HEK293 (cell line): ENCODE results near the gene EXT2.

Experiments used
- HOXA7 ChIP-seq: sonication (generic); formaldehyde crosslinking; IDR thresholded peaks from 2 replicates; pipeline ENCODE4 v1.8.1; 2022; ENCODE audit warnings: missing genetic modification reagents, borderline replicate concordance
- MEIS1 ChIP-seq: sonication (generic); formaldehyde crosslinking; IDR thresholded peaks from 2 replicates; pipeline ENCODE4 v1.8.1; 2022; ENCODE audit warnings: missing genetic modification reagents, mild to moderate bottlenecking, borderline replicate concordance
- ZBTB20 ChIP-seq: fragments of 450-650 bp; formaldehyde crosslinking; IDR thresholded peaks from 2 replicates; pipeline ENCODE4 v1.5.1; 2016; ENCODE audit warnings: missing biosample characterization, missing genetic modification characterization
- TF ChIP-seq, protein P1 (sequence below): fragments of 450-650 bp; formaldehyde crosslinking; IDR thresholded peaks from 2 replicates; pipeline ENCODE4 v1.5.1; 2017; ENCODE audit warnings: missing biosample characterization, missing genetic modification characterization
- TF ChIP-seq, protein P2 (sequence below): fragments of 450-650 bp; formaldehyde crosslinking; IDR thresholded peaks from 2 replicates; pipeline ENCODE4 v1.5.1; 2016; ENCODE audit warnings: missing biosample characterization, missing genetic modification characterization

DNA sequence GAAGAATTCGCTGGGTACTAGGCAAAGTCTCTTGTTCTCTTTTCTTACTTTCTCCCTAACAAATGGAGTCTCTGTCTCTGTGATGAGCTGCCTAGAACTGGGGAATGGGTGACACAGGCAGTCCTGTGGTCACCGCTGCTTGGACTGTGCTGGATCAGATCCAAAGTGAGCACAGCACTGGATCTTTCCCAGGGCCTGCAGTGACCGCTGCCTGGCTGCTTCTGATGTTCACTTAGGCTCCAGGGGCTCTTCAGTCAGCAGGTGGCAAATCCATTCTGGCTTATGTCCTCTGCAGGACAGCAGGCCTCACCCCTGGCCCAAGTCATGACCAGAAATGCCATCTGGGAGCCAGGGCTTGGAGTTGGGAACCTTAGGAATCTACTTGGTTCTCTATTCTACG, 61.5 kb downstream of the EXT2 start:
- TF ChIP-seq ZBTB20 (tag by site-specific recombination) = no peak
- TF ChIP-seq HOXA7 = no peak
- TF ChIP-seq, protein P1, sequence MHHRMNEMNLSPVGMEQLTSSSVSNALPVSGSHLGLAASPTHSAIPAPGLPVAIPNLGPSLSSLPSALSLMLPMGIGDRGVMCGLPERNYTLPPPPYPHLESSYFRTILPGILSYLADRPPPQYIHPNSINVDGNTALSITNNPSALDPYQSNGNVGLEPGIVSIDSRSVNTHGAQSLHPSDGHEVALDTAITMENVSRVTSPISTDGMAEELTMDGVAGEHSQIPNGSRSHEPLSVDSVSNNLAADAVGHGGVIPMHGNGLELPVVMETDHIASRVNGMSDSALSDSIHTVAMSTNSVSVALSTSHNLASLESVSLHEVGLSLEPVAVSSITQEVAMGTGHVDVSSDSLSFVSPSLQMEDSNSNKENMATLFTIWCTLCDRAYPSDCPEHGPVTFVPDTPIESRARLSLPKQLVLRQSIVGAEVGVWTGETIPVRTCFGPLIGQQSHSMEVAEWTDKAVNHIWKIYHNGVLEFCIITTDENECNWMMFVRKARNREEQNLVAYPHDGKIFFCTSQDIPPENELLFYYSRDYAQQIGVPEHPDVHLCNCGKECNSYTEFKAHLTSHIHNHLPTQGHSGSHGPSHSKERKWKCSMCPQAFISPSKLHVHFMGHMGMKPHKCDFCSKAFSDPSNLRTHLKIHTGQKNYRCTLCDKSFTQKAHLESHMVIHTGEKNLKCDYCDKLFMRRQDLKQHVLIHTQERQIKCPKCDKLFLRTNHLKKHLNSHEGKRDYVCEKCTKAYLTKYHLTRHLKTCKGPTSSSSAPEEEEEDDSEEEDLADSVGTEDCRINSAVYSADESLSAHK (tag by site-specific recombination) = no peak
- TF ChIP-seq, protein P2, sequence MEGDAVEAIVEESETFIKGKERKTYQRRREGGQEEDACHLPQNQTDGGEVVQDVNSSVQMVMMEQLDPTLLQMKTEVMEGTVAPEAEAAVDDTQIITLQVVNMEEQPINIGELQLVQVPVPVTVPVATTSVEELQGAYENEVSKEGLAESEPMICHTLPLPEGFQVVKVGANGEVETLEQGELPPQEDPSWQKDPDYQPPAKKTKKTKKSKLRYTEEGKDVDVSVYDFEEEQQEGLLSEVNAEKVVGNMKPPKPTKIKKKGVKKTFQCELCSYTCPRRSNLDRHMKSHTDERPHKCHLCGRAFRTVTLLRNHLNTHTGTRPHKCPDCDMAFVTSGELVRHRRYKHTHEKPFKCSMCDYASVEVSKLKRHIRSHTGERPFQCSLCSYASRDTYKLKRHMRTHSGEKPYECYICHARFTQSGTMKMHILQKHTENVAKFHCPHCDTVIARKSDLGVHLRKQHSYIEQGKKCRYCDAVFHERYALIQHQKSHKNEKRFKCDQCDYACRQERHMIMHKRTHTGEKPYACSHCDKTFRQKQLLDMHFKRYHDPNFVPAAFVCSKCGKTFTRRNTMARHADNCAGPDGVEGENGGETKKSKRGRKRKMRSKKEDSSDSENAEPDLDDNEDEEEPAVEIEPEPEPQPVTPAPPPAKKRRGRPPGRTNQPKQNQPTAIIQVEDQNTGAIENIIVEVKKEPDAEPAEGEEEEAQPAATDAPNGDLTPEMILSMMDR (tag by site-specific recombination) = no peak
- TF ChIP-seq MEIS1 (CRISPR knock-in tag) = no peak
